ENCODE measurements around the gene DYNC1H1.
"Not testable (repeated sequence)": the region's sequence is repeated elsewhere in the genome, so short reads cannot be mapped to it uniquely, and the experiment has no call there.

The DYNC1H1 gene

DNA sequence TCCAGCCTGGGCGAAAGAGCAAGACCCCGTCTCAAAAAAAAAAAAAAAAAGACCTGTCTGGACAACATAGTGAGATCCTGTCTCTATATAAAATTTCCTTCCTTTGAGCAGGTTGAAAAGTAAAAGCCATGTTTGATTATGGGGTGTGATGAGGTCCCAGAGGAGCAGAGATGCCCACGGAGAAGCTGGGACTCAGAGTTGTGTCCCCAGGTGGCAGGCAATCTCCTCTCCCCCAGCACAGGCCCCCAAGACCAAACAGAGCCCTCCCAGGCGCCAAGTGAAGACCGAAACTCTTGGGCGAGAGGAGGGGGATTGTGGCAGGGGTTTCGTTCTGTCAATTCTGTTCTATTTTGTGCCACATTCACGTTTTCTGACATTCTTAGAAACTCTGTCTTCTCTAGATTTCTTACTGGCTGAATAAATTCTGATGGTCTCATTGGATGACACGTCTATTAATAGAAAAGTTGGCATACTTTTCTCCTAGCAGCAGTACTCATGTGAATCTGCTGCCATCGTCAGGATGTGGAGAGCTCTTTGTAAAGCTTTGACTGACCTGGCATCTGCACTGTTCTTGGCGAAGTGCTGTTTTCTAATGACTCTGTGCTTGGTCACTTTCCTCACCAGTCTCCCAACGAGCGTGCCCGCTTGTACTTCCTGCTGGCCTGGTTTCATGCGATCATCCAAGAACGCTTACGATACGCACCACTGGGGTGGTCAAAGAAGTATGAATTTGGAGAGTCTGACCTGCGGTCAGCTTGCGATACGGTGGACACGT is 79.1 kb downstream of the DYNC1H1 start:
- DNase-seq = no peak

DNA sequence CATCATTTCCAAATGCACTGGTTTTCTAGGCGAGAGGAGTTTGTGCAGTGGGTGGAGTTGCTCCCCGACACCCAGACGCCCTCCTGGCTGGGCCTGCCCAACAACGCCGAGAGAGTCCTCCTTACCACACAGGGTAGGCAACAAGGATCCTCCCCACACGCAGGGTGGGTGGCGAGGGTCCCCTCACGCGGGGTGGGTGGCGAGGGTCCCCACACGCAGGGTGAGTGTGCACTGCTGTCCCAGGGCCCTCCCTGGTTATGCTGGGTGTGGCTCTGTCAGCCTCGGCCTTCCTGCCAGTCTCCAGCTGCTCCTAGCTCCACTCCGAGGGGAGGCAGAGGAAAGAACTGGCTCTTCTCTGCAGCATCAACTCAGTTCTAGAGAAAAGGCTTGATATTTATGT is 80.2 kb downstream of the DYNC1H1 start:
- no peak for DNase-seq

DNA sequence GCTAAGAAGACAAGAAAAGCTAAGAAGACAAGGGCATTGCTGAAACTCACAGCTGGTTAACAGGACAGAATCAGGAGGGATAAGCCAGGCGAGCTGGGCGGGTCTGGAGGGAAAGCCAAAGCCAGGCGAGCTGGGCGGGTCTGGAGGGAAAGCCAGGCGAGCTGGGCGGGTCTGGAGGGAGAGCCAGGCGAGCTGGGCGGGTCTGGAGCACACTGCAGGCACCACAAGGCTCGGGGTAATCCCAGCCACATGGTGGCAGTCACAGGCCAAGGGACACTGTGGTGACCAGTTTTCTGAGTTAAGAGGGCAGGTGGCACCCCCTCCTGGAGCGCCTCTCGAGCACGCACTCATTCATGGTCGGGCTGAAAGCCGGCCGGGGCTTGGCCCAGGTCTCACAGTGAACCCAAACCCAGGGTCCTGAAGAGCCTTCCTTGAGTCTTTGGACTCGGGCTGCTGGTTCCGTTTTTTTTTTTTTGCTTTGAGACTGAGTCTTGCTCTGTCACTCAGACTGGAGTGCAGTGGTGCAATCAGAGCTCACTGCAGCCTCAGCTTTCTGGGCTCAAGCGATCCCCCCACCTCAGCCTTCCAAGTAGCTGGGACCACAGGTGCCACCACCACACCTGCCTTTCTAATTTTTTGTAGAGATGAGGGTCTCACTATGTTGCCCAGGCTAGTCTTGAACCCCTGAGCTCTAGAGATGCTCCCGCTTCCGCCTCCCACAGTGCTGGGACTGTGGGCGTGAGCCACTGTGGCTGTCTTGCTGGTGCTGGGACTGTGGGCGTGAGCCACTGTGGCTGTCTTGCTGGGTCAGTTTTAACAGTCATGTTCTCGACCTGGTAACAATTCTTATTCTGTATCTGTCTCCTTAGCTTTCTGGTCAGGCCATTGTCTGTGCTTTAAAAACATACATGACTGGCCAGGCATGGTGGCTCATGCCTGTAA is 82.2 kb downstream of the DYNC1H1 start:
- DNase-seq = no peak

DNA sequence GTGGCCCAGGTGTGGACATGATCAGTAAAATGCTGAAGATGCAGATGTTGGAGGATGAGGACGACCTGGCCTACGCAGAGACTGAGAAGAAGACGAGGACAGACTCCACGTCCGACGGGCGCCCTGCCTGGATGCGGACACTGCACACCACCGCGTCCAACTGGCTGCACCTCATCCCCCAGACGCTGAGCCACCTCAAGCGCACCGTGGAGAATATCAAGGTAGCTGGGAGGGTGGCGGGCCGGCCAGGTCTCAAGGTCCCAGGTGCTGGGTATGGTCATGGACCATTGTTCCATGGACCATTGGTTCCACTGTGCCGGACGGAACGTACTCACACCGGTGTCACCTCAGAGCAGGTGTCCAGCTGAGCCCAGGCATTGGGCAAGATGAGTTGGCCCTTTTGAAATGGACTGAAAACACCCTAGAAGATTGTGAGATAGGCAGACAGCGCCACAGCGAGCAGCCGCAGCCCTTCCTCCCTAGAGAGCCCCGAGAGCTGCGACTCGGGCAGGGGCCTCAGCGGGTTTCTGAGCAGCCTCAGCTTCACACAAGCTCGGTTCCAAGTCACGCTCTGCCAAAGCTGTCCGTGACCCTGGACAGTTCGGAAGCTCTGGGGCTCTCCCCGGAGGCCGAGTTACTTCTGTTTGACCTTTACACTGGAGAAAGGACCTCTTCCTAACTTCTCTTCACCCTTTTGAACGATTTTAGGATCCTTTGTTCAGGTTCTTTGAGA is 83.6 kb downstream of the DYNC1H1 start:
- no peak for DNase-seq

DNA sequence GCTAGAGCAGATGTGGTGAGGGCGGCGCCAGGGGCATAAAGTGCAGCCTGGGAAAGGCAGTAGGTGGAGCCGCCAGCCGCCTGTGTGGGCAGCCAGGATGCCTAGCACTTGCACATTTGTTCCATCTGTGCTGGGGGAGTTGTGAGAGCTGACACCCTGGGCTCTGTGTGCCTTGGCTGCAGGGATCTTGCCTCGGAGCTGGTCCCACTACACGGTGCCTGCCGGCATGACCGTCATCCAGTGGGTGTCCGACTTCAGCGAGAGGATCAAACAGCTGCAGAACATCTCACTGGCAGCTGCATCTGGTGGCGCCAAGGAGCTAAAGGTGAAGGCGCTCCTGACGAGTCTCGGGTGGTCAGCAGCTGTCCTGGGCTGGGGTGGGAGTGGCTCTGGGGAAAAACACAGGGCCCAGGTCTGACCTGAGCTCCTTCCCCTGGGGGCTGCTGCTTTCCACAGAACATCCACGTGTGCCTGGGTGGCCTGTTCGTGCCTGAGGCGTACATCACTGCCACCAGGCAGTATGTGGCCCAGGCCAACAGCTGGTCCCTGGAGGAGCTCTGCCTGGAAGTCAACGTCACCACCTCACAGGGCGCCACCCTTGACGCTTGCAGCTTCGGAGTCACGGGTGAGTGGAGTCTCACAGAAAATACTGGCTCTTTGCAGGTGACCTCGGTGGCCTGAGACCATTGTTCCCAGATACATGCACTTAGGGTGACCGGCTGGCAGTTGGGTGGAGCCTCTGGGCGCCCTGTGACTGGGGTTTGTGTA is 85.1 kb downstream of the DYNC1H1 start:
- no peak for DNase-seq

DNA sequence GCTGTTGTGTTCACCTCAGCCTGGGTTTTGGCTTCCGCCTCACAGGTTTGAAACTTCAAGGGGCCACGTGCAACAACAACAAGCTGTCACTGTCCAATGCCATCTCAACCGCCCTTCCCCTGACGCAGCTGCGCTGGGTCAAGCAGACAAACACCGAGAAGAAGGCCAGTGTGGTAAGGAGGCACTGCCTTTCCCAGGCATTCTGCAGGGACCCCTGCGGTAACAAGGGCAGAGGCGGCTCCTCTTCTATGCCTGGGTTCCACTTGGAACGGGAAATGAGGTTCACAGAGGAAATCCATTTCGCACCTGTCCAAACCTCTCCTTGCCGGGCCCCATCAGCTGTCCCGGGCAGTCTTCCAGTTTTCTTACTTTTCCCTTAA is 85.6 kb downstream of the DYNC1H1 start:
- DNase-seq = no peak

DNA sequence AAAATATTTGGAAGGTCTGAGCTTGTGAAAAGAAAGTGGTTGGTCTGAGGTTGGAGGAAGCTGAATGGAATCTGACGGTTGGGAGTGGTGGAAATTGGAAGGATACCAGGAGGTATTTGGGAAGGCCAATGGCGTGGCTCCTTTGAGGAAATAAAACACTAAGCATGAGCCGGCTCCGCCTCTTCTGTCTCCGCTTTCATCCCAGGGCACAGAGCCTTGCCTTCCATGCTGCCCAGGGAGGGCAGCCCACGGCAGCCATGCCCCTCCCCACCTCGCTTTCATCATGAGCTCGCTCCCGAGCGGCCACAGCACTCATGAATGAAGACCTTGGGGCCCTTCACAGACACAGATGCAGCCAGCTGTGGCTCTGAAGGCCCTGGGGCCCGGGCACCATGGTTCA is 86.3 kb downstream of the DYNC1H1 start:
- no peak for DNase-seq

DNA sequence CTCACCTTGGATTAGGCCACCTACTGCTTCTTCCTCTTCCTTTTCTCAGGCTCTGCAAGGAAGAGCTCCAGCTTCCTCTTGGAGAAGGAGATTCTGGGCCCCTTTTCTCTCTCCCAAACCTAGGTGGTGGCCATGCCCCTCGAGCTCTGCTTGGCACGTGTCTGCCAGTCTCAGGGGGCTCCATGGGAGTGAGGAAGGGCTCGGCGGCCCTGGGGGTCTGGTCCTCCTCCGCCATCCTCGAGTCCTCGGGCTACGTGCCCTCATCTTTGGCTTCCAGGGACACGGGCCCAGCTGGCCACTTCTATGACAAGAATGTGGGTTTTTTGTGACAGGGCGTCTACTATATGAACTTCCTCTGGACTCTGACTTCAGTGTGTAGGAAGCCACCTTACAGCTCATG is 88.1 kb downstream of the DYNC1H1 start:
- DNase-seq = no peak

DNA sequence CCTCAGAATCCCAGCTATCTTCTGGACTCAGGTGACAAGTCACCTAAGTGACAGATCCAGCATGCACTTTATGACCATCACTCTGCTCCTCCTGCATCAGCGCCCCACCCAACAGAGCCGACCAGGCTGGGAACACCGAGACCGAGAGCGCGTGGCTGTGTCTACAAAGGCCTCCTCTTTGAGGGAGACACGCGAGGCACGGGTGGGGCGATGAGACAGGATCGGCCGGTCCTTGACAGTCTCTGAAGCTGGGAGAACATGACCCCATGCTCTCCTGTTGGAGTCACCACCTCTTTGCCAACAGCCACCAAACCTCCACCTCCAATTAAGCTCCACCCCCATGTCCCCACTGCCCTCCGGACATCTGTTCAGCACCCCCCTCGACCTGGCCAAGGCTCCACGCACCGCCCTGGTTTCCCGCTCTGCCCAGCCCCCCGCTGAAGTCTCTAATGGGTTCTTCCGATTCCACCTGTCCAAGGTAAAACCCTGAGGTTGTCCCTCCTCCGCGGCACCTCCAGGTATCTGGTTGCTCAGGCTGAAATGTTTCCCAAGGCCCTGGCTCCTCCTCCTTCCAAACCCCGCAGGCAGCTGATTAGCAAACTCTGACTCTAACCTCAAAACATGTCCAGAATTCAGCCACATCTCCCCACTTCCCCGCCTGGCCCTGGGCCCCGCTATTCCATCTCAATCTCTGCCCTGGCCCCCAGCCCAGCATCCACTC is 91.0 kb downstream of the DYNC1H1 start:
- no peak for DNase-seq

DNA sequence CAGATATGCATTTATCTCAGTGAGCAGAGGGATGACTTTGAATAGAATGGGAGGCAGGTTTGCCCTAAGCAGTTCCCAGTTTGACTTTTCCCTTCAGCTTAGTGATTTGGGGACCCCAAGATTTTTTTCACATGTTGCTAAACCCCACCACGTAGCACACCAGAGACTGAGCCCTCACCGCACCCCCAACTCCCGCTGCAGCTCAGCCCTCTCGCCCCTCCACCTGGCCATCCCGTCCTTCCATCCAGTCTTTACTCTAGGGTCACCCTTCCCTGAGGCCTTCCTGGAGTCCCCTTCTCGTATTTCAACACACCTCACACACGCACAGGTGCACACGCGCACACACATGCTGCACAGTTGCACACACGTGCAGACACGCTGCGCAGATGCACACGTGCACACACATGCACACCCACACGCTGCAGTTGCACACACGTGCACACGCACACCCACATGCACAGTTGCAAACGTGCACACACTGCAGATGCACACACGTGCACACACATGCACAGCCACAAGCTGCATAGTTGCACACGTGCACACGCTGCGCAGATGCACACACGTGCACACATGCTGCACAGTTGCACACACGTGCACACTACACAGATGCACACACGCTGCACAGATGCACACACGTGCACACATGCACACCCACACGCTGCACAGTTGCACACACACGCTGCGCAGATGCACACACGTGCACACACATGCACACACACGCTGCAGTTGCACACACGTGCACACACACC is 92.5 kb downstream of the DYNC1H1 start:
- DNase-seq = no peak

DNA sequence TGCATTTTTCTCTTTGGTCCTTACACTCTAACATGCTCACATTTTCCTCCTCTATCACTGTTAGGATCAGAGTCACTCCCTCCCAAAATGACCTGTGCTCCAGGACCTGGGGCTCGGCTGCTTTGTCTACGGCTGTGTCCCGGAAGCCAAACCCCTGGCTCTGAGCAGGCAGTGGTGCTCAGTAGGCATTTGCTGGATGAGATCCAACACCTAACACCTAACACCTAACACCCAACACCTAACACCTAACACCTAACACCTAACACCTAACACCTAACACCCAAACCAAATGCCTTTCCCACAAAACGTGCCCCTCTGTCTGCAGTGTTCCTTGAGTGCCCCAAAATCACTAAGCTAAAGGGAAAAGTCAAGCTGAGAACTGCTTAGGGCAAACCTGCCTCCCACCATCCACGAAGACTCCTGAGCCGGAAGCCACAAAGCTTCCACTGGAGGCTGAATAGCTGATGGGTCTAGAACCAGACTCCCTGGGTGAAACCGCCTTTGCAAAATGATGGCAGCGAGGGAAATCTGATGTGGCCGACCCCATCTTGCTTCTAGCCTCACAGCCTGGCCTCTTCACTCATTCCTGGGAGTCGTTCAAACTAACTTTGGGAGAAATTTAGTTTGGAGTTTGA is 93.2 kb downstream of the DYNC1H1 start:
- no peak for DNase-seq

DNA sequence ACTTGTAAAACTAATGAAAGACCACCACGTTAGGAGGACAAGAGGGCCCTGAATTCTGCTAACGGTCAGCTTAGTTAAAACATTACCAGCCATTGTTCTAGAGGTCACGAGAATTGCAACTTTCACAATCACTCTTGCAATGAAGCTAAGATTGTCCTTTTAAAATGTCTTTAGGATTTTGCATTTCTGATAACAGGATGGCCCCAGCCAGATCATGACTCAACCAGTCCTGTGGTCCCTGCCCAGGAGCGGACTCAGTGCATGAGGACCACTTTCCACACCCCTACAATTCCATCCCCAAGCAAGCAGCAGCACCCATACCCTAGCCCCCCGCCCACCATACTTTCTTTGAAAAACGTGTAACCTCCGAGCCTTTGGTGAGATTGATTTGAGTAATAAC is 93.8 kb downstream of the DYNC1H1 start:
- DNase-seq = no peak

DNA sequence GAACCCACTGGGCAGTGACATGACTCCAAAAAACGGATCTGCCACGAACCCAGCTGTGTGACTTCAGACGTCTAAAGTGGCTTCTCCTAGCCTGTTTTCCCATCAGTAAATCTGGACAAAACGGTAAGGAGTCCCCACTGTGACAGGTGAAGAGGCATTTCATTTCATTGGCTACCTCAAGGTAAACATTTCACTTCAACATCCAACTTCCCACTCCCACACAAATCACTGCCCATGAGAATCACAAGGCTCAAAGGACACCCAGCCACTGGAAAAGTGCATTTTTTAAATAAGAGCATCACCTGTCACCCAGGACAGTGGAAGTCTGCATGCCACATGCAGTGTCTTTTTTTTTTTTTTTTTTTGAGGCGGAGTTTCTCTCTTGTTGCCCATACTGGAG is 94.6 kb downstream of the DYNC1H1 start:
- no peak for DNase-seq

DNA sequence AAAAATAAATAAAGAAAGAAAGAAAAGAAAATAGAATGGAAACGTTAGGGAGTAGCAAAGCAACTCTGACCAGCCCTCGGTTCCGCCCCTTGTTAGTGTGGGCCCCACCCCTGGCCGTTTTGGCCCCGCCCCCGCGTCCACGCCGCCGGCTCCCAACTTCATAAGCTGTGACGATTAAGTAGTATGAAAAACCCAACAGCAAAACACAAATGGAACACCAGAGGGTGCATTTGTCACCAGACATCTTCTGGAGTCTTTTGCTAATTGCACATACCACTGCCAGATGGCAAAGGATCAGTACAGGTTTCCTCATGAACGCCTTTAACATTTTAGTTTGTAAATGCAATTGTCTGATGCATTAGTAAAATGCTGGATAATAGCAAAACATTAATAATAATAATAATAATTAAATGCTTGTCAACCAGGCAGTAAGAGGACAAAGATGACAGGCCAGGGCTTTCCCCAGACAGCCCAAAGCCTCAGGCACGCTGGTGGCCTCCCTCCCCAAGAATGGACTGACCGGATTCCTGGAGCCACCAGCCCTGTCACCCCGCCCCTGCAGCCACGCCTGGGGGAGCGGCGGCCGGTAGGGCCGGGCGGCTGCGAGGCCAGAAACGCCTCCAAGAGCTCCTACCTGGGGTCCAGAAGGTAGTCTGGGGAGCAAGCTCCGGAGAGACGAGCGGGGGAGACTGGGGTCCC is 98.9 kb downstream of the DYNC1H1 start:
- peak; percentile 59 for DNase-seq

DNA sequence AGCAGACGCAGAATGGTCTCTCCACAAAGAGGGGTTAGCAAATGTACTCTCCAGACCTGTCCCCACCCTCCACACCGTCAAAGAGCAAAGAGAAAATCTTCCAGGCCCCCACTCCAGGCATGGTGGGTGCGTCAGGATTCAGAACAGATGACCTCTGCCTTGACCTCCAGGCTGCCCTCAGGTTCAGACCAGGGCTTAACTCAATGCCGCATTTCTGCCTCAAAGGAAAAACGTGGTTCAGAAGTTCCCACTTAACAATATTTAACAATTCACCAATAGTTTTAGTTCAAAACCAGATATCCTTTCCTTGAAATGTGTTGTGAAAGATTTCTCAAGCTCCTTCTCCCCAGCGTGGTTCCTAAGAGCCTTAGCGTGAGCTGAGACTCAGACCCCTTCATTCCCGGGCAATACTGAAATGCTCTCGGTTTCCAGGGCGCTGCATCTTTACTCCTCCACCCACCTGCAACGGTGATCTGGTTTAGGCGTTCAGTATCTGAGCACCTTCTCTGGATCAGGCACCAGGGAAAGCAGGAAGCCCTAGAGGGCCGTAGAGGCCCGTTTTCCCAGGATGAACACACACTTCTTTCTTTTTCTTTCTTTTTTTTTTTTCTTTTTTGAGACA is 99.5 kb downstream of the DYNC1H1 start:
- no peak for DNase-seq

DNA sequence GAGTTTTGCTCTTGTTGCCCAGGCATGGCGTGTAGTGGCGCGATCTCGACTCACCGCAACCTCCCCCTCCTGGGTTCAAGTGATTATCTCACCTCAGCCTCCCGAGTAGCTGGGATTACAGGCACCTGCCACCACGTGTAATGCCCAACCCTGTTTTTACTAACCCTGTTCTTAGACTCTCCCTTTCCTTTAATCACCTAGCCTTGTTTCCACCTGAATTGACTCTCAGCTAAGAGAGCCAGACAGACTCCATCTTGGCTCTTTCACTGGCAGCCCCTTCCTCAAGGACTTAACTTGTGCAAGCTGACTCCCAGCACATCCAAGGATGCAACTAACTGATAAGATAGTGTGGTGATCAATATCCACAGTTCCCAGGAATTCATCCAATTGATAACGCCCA is 100.2 kb downstream of the DYNC1H1 start:
- not testable (repeated sequence) for DNase-seq

DNA sequence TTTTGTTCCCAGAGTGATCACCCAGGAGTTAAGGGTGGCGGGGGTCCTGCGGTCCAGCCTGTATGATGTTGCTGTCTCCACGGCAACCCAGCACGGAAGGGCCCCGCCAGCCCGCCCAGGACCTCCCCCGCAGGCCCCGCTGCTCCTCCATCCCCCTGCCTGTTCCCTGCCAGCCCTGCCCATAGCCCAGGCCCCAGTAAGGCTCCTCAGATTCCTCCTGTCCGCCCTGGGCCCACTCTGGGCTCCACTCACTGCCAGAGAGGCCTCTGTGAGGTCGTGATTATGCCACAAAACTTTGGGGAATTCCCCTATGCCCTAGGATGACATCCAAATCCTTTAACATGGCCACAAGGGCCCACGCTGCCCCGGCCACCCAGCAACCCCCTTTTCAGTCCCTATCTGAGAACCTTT is 101.7 kb downstream of the DYNC1H1 start:
- DNase-seq = no peak

DNA sequence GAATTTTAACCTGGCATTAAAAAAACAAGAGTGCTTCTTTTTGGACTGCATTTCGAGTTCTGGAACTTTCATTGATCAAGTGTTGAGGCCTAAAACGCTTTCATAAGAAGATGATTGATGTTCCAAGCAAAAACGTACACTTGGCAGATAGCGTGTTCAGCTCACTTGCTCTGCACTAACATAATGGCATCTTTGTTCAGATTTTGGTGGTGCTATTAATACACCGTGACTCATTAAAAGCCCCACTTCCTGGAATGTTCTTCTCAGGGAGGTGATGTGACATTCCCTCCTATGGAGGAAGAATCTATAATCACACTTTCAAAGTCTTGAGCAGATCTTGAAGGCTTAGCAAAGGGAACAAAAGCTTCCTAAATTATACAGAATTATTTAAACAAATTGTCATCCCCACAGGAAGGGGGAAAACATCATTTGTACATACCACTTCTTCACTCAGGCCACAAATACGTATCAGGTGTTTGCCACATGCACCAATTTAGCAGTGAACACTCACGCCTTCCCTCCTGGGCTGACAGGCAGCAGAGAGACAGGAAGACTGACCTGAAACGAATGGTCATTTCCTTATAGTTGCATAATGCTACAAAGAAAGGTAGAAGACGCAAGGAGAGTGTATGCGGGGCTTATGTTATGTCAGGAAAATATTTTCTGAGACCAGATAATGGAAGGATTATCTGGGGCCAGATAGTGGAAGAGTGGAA is 107.1 kb downstream of the DYNC1H1 start:
- no peak for DNase-seq
